Left forelimb (tissue), 1 donor: ENCODE results near the gene CCDC197.

Experiments
- DNase-seq: peaks from one replicate; pipeline ENCODE4 v3.0.0-alpha.2; 2018; ENCODE audit warnings: low spot score

Gene CCDC197

DNA sequence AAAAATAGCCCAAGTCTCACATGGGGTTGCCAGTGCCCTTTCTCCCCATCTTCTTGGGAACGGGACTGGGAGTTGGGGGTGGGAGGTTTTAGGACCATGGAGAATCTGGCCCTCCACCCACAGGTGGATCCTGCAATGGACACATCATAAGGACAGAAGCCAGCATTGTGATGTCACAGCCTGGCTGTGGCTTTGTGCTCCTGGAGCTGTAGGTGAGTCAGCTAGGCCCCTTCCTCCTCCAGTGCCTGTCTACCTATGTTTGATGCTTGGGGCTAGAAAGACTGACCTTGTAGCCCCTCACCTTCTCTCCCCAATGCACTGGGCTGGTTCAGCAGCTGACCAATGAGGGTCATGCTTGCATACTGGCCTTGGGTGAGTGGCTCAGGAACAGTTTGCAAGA is at the start of gene CCDC197:
CCDC197 (plus strand) TSS at position 220 of the 400 bp plus-strand sequence. CDS start 831 bp downstream, outside the sequence.
- no peak for DNase-seq

DNA sequence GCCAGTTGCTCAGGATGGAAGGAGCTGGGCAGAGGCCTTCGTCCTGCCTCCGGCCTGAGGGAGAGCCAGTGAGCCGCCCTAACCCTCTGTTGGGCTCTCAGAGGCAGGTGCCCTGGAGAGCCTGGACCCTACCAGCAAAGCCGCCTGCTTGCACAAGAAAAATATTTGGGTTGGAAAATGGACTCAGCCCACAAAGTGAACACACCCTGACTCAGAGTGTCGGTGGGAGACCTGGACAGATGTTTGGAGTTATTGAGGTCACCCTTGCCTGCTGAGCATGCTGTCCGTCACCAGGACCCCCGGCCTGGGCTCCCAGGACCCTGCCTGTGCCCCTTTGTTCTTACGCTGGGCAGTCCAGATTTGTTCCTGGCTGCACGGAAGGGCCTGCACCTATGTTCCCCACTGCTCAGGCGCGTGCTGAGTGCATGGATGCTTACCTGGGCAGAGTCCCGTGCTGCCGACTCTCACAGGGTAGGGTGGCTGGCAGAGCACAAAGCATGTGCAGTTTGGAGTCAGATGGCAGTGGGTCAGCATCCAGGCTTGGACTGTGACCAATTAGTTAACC is 47.5 kb upstream of the CCDC197 start:
- no peak for DNase-seq

DNA sequence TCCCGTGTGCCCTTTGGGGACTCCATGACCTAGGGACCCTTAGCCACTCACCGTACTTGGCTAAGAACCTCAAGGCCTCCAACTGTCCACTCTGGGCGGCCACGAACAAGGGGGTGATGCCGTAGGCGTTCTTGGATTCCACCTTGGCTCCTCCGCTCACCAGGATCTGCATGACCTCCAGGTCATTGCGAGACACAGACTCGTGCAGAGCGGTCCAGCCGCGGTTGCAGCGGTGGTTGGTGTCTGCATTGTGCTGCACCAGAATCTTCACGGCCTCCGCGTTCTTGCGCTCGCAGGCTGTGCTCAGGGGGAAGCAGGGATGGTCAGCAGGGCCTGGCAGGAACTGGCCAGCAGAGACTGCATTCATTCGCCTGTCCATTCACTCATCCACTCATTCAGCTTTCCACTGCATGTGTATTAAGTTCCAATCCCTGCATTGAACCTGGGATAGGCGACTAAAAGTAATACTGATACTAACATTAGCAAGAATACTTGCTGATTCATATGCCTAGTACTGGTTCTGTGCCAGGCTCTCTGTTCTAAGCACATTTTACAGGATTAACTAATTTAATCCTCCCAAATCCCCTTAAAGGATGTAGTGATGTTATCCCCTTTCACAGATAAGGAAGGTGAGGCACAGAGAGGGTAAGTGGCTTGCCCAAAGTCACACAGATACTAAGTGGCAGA is 46.0 kb upstream of the CCDC197 start:
- DNase-seq: no peak

DNA sequence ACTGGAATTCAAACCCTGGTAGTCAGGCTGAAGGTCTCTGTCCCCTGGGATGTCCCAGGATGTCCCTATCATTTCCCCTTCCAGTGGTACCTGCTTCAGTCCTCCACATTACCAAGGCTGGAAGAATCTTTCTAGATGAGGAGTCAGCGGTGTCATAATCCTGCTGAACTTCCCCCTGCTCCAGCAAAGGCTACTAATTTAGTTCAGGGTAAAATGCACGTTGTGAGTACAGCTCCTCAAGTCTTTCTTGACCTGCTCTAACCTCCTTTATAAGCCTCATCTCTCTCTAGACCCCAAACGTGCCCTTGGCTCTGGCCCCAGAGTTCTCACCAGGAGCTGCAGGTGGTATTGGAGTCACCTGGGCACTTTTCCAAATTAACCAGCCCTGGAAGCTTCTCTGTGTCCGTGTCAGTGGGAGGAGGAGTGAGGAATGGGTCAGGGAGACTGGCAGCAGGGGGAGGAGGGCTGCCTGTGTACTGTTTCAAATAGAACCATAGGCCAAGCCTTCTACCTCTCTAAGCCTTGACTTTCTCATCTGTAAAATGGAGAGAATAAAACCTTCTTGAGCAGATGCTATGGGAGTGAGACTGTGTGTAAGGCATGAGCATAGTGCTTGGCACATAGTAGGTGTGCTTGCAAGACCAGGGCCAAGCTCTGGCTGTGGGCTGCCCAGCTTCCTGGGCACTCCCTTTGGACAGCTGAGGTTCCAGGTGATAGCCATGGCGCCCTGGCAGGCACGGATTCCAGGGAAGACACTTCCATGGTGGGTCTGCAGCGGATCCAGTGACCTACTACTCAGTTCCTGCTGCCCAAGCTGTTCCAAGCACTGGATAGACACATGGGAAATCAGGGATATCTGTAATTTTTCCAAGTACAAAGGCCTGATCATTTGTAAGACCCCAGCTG is 45.2 kb upstream of the CCDC197 start:
- DNase-seq: no peak

DNA sequence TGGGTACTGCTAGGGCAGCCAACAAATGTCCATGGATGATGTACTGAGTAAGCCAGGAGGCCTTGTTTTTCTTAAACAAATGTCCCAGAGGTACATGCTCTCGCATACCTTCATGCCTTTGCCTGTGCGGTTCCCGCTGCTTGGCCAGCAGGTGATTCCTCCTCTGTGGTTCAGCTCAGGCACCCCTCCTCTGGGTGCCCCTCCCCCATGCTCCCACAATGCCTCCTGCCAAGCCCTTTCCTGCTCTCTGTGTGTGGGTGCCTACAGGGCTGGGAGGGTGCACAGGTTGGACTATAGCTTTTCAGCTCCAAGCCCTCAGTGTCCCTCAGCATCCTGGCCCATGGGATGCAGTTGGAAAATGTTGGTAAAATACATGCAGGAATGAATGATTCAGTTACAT is 44.3 kb upstream of the CCDC197 start:
- DNase-seq: no peak

DNA sequence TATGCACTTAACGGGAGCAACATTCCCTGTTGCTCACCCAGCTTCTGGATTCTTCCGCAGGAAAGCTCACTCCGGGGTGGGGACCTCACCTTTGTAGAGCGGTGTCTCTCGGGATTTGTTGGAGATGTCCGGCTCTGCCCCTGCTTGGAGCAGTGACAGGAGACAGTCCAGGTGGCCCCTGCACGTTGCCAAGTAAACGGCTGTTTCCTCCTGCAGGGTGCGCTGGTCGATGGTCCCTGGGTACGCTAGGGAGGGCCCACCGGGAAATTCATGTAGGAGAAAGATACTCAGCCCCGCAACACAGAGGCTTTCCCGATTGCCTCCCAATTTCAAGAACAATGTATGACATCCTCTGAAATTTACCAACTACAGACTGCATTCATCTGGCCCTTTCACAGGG is 43.8 kb upstream of the CCDC197 start:
- no peak for DNase-seq

DNA sequence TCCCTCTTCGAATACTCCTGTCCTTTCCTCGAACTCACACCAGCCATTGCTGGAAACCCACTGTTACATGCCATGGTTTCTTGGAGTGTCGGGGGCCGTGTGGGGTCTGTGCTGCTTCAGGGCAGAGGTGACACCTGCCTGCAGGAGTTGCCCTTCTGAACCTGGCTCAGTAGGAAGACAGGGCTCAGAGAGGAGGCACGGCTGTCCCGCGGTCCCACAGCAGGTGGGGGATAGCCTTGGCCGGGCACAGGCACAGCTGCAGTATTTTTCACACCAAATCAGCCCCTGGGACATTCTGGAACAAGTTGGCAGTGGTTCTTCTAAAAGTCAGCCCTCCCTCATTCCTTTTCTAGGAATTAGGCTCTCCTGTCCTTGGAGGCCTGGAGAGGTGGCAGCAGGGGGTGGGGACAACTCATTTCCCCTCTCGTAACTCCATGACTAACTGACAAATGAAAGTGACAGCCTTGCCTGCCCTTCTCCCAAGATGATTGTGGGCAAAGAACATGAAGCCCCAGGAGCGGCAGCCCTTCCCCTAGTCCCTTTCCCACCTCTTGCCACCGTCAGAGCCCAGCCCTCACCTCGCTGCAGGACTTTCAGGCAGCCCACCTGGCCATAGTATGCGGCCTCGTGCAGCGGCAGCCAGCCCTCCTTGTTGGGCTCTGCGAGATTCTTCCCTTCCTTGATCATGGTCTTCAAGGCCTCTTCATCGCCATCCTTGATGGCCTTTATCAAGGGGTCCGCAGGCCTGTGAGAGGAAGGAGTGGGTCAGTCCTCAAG is 43.2 kb upstream of the CCDC197 start:
- DNase-seq: no peak

DNA sequence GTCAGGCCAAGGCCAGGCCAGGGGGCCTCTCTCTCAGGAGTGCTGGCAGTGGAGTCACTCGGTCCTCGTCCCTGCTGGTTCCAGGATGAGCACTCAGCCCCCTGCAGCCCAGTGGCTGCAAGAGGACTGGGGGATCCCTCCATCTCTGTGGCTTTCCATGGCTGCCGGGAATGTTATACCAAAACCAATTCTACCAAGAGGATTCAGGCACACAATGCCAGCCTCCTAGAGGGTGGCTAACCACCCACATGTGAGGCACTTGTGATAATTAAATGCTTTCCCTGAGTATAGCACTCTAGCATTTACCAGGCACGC is 42.6 kb upstream of the CCDC197 start:
- DNase-seq: no peak

DNA sequence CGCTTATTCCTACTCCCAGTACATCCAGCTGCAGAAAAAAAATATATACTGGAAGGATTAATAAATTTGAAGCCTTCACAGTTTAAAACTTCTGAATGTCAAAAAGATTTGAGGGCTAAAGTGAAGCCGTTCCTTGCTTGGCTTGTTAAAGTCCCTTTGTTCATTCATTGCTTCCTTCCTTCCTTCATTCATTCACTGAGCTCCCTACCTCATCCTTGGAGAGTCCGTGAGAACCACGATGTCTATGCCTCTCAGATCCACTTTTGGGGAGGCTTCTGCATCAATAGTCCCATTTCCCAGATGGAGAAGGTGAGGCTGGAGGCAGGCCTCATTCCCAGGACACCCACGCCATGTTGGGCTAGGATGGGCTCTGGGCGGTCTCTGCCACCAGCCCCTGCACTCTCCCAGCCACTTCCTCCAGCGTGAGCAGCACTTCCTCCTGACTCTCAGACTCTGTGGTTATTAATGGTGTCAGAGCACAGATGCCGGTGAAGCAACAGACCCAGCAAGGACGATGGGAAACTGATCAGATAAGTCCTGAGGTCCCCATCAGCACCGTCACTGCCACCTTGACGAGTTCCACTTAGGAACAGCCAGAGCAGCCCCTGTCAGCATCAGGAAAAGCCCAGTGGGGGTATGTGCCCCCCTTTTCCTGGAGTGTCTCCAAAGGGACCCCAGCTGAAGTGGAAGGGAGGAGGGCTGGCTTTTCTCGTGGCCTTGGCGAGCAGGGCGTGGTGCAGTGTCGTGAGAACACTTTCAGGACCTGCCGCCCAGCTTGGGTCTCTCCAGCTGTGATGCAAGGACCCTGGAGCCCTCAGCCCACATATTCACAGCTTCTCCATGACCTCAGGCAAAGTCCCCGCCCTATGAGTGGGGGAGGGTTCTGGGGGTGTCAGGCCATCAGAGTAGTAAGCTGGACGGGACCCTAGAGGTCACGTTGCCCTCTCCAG is 41.9 kb upstream of the CCDC197 start:
- DNase-seq: no peak

DNA sequence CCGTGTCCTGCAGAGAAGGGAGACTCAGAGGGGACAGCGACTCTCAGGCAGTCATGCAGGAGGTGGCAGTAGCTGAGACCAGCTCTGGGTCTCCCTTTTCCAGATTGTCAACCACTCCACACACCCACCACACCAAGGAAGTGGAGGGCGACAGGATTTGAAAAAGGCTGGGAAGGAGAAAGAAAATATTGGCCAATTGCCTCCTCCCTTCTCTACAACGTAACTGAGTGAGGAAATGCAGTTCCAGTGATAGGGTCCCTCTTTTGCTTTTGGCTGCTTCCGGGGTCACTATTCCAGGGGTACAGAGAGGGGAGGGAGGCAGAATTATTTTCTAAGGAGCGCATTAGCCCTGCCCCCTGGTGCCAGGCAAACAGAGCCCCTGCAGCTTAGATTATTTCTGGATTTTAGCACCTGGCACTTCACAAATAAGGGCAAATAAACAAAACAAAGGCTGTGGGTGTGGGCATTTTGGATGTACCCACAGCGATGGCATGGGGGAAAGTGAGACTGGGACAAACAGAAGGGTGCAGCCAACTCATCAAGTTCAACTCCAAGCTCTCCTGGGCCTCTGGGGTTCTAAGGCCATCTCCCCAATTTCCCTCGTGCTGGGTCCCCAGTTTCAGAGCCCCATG is 41.1 kb upstream of the CCDC197 start:
- no peak for DNase-seq

DNA sequence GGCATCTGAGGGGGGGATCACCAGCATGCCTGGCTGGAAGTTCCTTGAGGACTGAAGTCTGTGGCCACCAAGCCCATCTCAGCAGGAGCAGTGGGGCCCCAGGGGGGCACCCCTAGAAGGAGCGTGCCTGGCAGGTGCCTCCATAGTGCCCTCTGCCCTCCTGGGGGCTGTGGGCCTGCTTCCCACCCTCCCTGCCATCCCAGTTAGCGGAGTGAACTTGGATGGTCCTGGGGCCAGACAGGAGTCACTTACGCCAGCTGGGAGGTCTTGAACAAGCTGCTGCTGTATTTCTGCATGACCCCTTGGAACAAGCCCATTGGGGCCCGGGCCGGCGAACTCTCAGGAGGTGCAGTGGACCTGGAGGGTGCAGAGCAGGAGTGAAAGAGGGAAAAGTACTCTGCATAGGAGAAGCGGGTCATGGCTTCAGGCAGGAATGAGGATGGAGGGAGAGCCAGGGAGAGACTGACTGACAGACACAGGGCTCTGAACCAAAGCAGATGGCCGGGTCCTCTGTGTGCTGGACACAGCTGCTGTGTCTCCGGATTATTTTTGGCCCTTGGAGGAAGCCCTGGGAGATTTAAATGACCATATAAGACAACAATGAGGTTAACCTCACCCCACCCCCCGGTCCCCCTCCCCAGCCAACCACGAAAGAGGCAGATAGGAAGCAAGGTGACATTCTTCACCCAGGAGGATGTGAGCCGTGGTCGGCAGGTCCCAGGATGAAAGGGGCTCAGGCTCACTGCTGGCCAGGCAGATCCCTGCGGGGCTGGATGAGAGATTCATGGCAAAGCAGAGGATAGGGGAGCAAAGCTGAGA is 40.4 kb upstream of the CCDC197 start:
- no peak for DNase-seq

DNA sequence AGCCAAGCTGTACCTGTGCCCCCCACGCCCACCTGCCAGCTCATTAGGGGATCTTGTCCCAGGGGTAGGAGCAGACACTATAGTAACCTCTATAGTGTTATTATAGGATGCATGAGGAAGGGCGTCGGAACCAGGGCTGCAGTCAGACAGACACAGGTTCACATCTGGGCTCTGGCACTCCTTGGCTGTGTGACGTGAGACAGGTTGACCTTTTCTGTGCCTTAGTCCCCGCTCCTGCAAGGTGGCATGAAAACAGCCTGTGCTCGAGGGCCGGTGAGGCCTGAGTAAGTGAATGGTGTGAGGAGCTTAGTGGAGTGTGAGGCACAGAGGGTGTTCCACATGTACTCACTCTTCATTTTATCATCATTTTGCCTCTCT is 39.8 kb upstream of the CCDC197 start:
- DNase-seq: no peak

DNA sequence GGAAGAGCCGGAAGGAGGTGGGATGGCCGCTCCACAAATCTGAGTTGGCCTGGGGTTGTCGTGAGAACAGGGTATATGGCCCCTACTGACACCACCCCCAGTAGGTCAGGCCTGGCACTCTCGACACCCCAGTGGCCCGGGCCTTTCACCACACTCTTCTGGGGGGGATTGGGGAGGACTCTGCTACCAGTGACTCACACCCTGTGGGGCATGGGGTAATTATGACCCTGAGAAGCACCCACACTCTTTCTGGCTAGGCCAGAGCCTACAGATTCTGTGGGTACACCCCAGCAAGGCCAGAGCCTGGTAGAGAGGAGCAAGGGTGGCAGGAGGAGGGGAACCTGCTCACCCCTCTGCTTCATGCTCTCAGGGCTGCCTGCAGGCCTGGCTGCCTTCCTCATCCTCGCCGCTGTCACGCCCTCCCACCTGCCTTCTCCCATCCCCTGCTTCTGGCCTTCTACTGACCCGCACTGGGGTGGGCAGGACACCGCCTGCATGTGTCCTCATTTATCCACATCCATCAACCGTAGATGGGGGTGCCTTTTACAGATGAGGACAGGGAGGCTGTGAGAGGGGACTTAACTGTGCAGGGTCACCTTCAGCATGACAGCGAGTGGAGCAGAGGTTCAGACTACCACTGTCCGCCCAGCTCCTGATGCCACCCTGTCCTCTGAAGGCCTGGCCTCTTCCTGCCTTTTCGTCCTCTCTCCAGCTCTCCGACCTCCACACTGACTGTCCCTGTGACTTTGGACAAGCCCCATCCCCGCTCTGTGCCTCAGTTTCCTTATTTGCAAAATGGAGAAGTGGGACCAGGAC is 39.1 kb upstream of the CCDC197 start:
- DNase-seq: no peak

DNA sequence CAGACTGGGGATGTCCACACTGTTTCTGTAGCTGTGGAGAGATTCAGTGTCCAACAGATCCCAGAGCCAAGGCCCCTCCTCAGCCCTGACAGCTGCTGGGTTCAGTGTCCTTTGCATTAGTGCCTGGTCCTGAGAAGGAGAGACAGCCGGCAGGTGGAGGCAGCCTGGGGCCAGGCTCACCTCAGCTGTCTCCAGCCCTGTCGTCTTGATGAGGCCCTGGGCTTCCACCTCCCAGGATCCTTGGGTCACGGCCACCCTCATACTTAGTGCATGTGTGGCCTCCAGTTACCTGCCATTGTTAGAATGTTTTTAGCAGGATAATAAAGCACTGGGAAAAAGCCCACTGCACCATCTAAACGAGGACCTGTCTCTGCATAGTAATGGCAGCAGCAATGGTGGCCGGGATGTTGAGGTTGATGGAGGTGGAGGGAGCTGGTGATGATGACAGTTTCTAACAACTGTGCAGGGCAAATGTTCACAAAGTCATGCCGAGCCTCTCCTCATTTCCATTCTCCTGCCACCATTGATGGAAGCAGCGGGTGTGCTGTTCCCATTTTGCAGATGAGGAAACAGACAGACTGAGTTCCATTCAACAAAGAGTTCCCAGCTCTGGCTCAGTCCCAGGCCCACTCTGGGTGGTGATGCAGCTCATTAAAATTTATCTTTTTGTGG is 38.4 kb upstream of the CCDC197 start:
- DNase-seq: no peak

DNA sequence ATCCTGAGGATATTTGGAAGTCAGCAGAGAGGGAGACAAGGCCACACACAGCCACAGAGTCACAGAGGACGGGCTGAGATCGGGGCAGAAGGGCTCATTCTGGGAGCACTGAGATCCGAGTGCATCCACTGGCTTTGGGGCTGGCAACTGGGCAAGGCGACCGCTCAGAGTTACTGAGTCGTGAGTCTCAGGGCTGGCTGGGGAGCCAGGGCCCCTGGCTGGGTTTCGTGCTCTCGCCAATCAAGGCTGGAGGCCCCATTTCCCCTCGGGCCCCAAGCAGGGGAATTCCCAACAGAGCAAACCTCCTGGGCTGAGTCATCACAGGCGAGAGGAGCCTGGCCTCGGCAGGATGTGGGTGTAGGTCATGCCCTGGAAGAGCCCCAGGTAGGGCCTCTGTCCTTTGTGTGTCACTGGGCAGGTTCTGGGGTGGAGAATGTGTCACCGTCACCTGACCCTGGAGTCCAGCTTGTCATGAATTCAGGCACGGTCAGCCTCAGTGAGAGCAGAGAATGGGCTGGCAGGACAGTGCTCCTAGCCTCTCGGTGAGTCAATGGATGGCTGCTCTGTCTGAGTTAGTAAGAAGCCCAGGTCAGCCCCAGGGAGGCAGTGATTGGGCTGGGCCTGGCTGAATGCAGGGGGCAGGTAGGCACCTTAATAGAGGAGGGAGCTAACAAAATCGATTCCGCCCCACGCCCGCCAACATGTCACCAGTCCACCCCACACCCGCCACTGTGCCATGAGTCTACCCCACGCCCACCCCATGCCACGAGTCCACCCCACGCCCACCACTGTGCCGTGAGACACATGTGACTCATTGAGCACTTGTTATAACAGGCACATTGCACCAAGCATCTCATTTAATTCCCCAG is 37.6 kb upstream of the CCDC197 start:
- DNase-seq: no peak

DNA sequence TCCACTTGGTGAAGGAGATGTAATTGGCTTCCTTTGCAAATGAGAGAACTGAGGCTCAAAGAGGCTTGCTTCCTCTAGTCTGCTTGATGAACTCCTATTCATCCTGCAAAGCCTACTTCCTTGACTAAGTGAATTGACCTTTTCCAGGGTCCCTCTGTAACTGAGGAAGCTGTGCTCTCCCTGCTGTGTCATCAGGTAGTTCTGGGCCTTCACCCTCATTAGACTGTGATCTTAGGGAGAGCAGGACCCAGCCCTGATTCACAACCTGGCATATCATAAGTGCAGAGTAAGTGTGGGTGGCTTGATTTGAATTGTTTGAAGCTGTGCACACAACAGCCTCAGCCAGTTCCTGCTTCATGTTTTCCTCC is 37.0 kb upstream of the CCDC197 start:
- no peak for DNase-seq

DNA sequence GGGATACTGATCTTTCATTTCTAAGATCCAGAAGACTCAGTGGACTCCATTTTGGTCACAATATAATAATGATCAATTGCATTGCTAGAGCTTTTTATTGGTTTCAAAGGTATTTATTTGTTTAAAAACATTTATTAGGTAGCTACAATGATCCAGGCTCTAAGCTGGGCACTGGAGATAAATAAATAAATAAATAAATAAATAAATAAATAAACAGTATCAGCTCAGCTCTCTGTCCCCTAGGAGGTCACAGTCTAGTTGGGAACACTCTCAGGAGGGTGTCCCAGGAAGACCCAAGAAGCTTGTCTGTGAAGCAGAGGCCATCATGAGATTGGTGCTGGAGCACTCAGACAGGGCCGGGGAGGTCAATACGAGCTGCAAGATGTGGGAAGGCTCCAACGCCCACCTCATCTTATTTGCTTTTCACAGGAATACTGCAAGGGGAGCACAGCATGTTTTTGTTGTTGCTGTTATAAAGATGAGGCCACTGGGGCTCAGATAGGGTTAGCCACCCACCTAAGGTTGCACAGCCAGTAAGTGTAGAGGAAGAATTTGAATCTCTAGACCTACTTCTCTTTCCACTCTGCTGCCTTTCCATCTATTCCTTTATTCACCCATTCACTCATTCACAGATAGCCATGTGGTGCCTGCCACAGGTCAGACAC is 36.2 kb upstream of the CCDC197 start:
- no peak for DNase-seq
